ENCODE data around the gene MBD5. TPM values are rescaled to one million over a fixed set of nuclear protein-coding genes. Genes with fewer than 3 reads are reported as not detected.

The MBD5 gene
- total and polyA plus RNA-seq, 4 donors, result 5.7 to 140 (median 21.2) TPM

GRCh38 chr2:148391324-148391723 lies 370.4 kb downstream of the MBD5 start:
- ATAC-seq (ENCODE audit: insufficient read depth, low FRiP score) (no peak), DNase-seq (no peak)
- H3K4me1 ChIP-seq (ENCODE audit: control insufficient read depth in 5 of 5, insufficient read depth in 5 of 5, low read length in 5 of 5), result no peaks in the 10 kb centered on the region
- H3K27ac ChIP-seq (ENCODE audit: low read depth in 1 of 2, low read length in 1 of 2), result no peak overlapping the region
- H3K9me3 ChIP-seq (ENCODE audit: control insufficient read depth in 4 of 4, insufficient read depth in 3 of 4, low read length in 3 of 4), result no peaks in the 10 kb centered on the region
- H3K27me3 ChIP-seq (ENCODE audit: control insufficient read depth in 3 of 3, insufficient read depth in 3 of 3, low read length in 2 of 3), result no peaks in the 10 kb centered on the region
- no peak overlapping the region for H3K4me3 ChIP-seq
- H3K36me3 ChIP-seq (ENCODE audit: control insufficient read depth in 4 of 4, insufficient read depth in 4 of 4, low read length in 4 of 4), result peaks cover 0 to 2% (median 0%) of the 10 kb centered on the region in 4 donors
- no peak for TF ChIP-seq CTCF (IDR thresholded peaks at IDR 0.05; ENCODE audit: control extremely low read depth, extremely low read depth)
- no peak overlapping the region for H3K9ac ChIP-seq (ENCODE audit: insufficient read depth in 1 of 2, low read length in 2 of 2)
- whole genome bisulfite sequencing, 2 donors, result 89 to 95% methylated on average over 1 of the region's 1 CpG

GRCh38 chr2:148402786-148403185 lies 381.9 kb downstream of the MBD5 start:
- Histone ChIP-seq H3K27ac (ENCODE audit: low read depth in 1 of 2, low read length in 1 of 2) (no peak overlapping the region), H3K9ac (ENCODE audit: insufficient read depth in 1 of 2, low read length in 2 of 2) (no peak overlapping the region), H3K4me3 (no peak overlapping the region), H3K4me1 (ENCODE audit: control insufficient read depth in 5 of 5, insufficient read depth in 5 of 5, low read length in 5 of 5) (peaks cover 0 to 4% (median 0%) of the 10 kb centered on the region in 5 donors), H3K27me3 (ENCODE audit: control insufficient read depth in 3 of 3, insufficient read depth in 3 of 3, low read length in 2 of 3) (no peaks in the 10 kb centered on the region), H3K9me3 (ENCODE audit: control insufficient read depth in 4 of 4, insufficient read depth in 3 of 4, low read length in 3 of 4) (no peaks in the 10 kb centered on the region), H3K36me3 (ENCODE audit: control insufficient read depth in 4 of 4, insufficient read depth in 4 of 4, low read length in 4 of 4) (no peaks in the 10 kb centered on the region)
- WGBS, 2 donors, result 94 to 97% methylated on average over 1 of the region's 1 CpG
- ATAC-seq (ENCODE audit: insufficient read depth, low FRiP score) (no peak), DNase-seq (no peak)
- no peak for TF ChIP-seq CTCF (IDR thresholded peaks at IDR 0.05; ENCODE audit: control extremely low read depth, extremely low read depth)

- no peak for TF ChIP-seq CTCF (IDR thresholded peaks at IDR 0.05; ENCODE audit: control extremely low read depth, extremely low read depth)
- Histone ChIP-seq H3K9ac (ENCODE audit: insufficient read depth in 1 of 2, low read length in 2 of 2) (no peak overlapping the region), H3K4me3 (no peak overlapping the region)
Measured at GRCh38 chr2:148410899-148411298, 390.0 kb downstream of the MBD5 start.

GRCh38 chr2:148416248-148416647 lies 395.4 kb downstream of the MBD5 start:
- peaks cover 0 to 4% (median 2%) of the 10 kb centered on the region in 4 donors for H3K36me3 ChIP-seq (ENCODE audit: control insufficient read depth in 4 of 4, insufficient read depth in 4 of 4, low read length in 4 of 4)
- H3K27ac ChIP-seq (ENCODE audit: low read depth in 1 of 2, low read length in 1 of 2), result no peak overlapping the region
- peaks cover 0 to 15% (median 3%) of the 10 kb centered on the region in 4 donors for H3K9me3 ChIP-seq (ENCODE audit: control insufficient read depth in 4 of 4, insufficient read depth in 3 of 4, low read length in 3 of 4)
- no peaks in the 10 kb centered on the region for H3K27me3 ChIP-seq (ENCODE audit: control insufficient read depth in 3 of 3, insufficient read depth in 3 of 3, low read length in 2 of 3)
- no peak overlapping the region for H3K4me3 ChIP-seq
- ATAC-seq (ENCODE audit: insufficient read depth, low FRiP score) (no peak), DNase-seq (no peak)
- TF ChIP-seq CTCF (IDR thresholded peaks at IDR 0.05; ENCODE audit: control extremely low read depth, extremely low read depth), result no peak
- no peak overlapping the region for H3K9ac ChIP-seq (ENCODE audit: insufficient read depth in 1 of 2, low read length in 2 of 2)
- H3K4me1 ChIP-seq (ENCODE audit: control insufficient read depth in 5 of 5, insufficient read depth in 5 of 5, low read length in 5 of 5), result no peaks in the 10 kb centered on the region
- WGBS, 2 donors, result 89 to 94% methylated on average over 1 of the region's 1 CpG

More at GRCh38 chr2:148410899-148411298, 390.0 kb downstream of the MBD5 start:
- Histone ChIP-seq H3K4me1 (ENCODE audit: control insufficient read depth in 5 of 5, insufficient read depth in 5 of 5, low read length in 5 of 5) (no peaks in the 10 kb centered on the region), H3K27me3 (ENCODE audit: control insufficient read depth in 3 of 3, insufficient read depth in 3 of 3, low read length in 2 of 3) (no peaks in the 10 kb centered on the region), H3K27ac (ENCODE audit: low read depth in 1 of 2, low read length in 1 of 2) (no peak overlapping the region), H3K9me3 (ENCODE audit: control insufficient read depth in 4 of 4, insufficient read depth in 3 of 4, low read length in 3 of 4) (peaks cover 0 to 12% (median 3%) of the 10 kb centered on the region in 4 donors), H3K36me3 (ENCODE audit: control insufficient read depth in 4 of 4, insufficient read depth in 4 of 4, low read length in 4 of 4) (peaks cover 0 to 4% (median 0%) of the 10 kb centered on the region in 4 donors)
- 88 to 100% methylated on average over 1 of the region's 1 CpG for WGBS, 2 donors
- DNase-seq, result no peak
- ATAC-seq (ENCODE audit: insufficient read depth, low FRiP score), result no peak
